Smooth muscle cell (in vitro differentiated cells): ENCODE measurements around the gene ALDH7A1. TPM values are rescaled to one million over a fixed set of nuclear protein-coding genes. Genes with fewer than 3 reads are reported as not detected.
"Not testable (repeated sequence)": the region's sequence is repeated elsewhere in the genome, so short reads cannot be mapped to it uniquely, and the experiment has no call there.

Experiments
- DNase-seq: peaks from one replicate; lab custom pipeline; 2025; ENCODE audit not compliant: unreplicated experiment; lab: John Stamatoyannopoulos, UW
- H2AFZ ChIP-seq: fragments of 200-600 bp; sonication (generic); 2 replicates; pipeline ENCODE4 v1.6.0; 2016; ENCODE audit warnings: antibody characterized with exemption, low read depth, mild to moderate bottlenecking
- H3F3A ChIP-seq: fragments of 200-600 bp; sonication (generic); 2 replicates; pipeline ENCODE4 v1.6.0; 2017; ENCODE audit warnings: antibody characterized with exemption, low read depth
- H3K27ac ChIP-seq: fragments of 200-600 bp; sonication (generic); 2 replicates; pipeline ENCODE4 v1.5.1; 2016; ENCODE audit warnings: low read depth, mild to moderate bottlenecking
- H3K27me3 ChIP-seq: fragments of 200-600 bp; sonication (generic); 2 replicates; pipeline ENCODE4 v1.6.1; 2016; ENCODE audit warnings: low read depth, mild to moderate bottlenecking
- H3K36me3 ChIP-seq: fragments of 200-600 bp; sonication (generic); 2 replicates; pipeline ENCODE4 v1.5.1; 2016; ENCODE audit warnings: low read depth
- H3K4me1 ChIP-seq: fragments of 200-600 bp; sonication (generic); 2 replicates; pipeline ENCODE4 v1.5.1; 2016; ENCODE audit warnings: low read depth
- H3K4me2 ChIP-seq: fragments of 200-600 bp; sonication (generic); 2 replicates; pipeline ENCODE4 v1.6.0; 2016; ENCODE audit warnings: mild to moderate bottlenecking
- H3K4me3 ChIP-seq: fragments of 200-600 bp; sonication (generic); 2 replicates; pipeline ENCODE4 v1.5.1; 2016; ENCODE audit warnings: mild to moderate bottlenecking
- H3K79me2 ChIP-seq: fragments of 200-600 bp; sonication (generic); 2 replicates; pipeline ENCODE4 v1.6.0; 2016; ENCODE audit warnings: low read depth, mild to moderate bottlenecking
- H3K9ac ChIP-seq: fragments of 200-600 bp; sonication (generic); 2 replicates; pipeline ENCODE4 v1.6.0; 2016; ENCODE audit warnings: low read depth
- H3K9me3 ChIP-seq: fragments of 200-600 bp; sonication (generic); replicated peaks from 2 replicates; pipeline ENCODE4 v1.5.1; 2016; ENCODE audit warnings: low read depth
- H4K20me1 ChIP-seq: fragments of 200-600 bp; sonication (generic); 2 replicates; pipeline ENCODE4 v1.6.0; 2016; ENCODE audit warnings: low read depth
- CTCF ChIP-seq: fragments of 200-600 bp; sonication (generic); IDR thresholded peaks from 2 replicates; pipeline ENCODE4 v1.5.1; 2017; ENCODE audit warnings: borderline replicate concordance, mild to moderate bottlenecking, antibody characterized with exemption; ENCODE audit not compliant: insufficient read depth, poor library complexity, severe bottlenecking
- WGBS: methylation state at CpG from one replicate; pipeline ENCODE4 v1.1.7; 2016; ENCODE audit warnings: low lambda C conversion rate; 5-methylcytosine and 5-hydroxymethylcytosine counted together
- polyA plus RNA-seq: library from polyadenylated mRNA; unstranded; fragments of >200 nt; fragmentation: Nextera tagmentation; extraction: Ambion mirVana; gene quantifications from 2 replicates; pipeline ENCODE4 v1.2.1, GENCODE V29; 2016
- total RNA-seq: library from RNA; depleted of rRNA; stranded (reverse); fragments of >200 nt; gene quantifications from 2 replicates; pipeline ENCODE4 v1.2.3, GENCODE V29; 2014

The ALDH7A1 gene
- total and polyA plus RNA-seq, 2 experiments from 2014 or later: 26.5 to 55.3 TPM

GRCh38 chr5:126568206-126568755, 26.7 kb downstream of the ALDH7A1 start:
- no peak for DNase-seq
- Histone ChIP-seq H3K36me3 (peaks cover 17% of the 10 kb centered on the region), H3F3A (no peaks in the 10 kb centered on the region), H2AFZ (no peak overlapping the region), H3K4me2 (no peak overlapping the region), H3K9me3 (no peaks in the 10 kb centered on the region), H3K27ac (no peak overlapping the region), H4K20me1 (no peaks in the 10 kb centered on the region), H3K4me1 (no peaks in the 10 kb centered on the region), H3K9ac (no peak overlapping the region), H3K4me3 (no peak overlapping the region), H3K27me3 (no peaks in the 10 kb centered on the region), H3K79me2 (no peaks in the 10 kb centered on the region)
- TF ChIP-seq CTCF: no peak
- 92% methylated on average over 4 of the region's 4 CpGs for WGBS

DNA sequence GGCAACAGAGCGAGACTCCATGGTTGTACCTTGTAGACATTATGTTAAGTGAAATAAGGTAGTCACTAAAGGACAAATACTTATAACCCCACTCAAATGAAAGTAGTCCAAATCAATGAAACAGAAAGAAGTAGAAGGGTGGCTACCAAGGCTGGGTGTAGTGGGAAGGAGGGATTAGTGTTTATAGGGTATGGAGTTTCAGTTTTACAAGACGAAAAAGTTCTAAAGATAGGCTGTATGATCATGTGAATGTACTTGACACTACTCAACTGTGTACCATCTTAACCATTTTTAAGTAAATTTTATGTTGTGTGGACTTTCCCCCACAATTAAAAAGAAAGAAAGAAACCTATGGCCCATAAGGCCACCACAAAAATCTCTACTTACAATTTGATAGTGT, 32.2 kb downstream of the ALDH7A1 start:
- 90% methylated on average over 2 of the region's 2 CpGs for WGBS
- Histone ChIP-seq H3K27ac (no peak overlapping the region), H2AFZ (no peak overlapping the region), H3K27me3 (no peaks in the 10 kb centered on the region), H3K36me3 (peaks cover 4% of the 10 kb centered on the region), H3K4me1 (no peaks in the 10 kb centered on the region), H3K4me3 (no peak overlapping the region), H3K79me2 (no peaks in the 10 kb centered on the region), H3K9ac (no peak overlapping the region), H3K9me3 (no peaks in the 10 kb centered on the region), H4K20me1 (no peaks in the 10 kb centered on the region), H3K4me2 (no peak overlapping the region), H3F3A (no peaks in the 10 kb centered on the region)
- no peak for DNase-seq
- no peak for TF ChIP-seq CTCF

DNA sequence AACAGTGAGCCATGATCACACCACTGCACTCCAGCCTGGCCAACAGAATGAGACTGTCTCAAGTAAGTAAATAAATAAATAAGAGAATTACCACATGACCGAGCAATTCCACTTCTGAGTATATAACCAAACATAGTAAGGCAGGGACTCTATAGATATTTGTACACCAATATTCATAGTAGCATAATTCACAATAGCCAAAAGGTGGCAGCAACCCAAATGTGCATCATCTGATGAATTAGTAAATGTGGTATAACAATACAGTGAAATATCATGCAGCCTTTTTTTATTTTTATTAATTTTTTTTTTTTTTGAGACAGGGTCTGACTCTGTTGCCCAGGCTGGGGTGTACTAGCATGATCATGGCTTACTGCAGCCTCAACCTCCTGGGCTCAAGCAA, 33.1 kb downstream of the ALDH7A1 start:
- H3K36me3 ChIP-seq: peaks cover 4% of the 10 kb centered on the region

DNA sequence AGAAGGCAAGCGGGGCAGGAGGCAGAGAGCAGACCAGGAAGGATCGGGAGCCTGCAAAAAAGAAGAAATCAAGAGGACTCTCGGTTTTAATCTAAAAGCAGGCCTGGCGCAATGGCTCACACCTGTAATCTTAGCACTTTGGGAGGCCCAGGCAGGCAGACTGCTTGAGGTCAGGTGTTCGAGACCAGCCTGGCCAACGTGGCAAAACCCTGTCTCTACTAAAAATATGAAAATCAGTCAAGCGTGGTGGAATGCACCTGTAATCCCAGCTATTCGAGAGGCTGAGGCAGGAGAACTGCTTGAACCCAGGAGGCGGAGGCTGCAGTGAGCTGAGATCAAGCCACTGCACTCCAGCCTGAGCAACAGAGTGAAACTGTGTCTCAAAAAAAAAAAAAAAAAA, 39.9 kb downstream of the ALDH7A1 start:
- H3K4me2 ChIP-seq, DNase-seq, H4K20me1 ChIP-seq, H3K27me3 ChIP-seq, H3K4me1 ChIP-seq, H3K79me2 ChIP-seq, H3K9me3 ChIP-seq, H2AFZ ChIP-seq, H3K36me3 ChIP-seq, H3F3A ChIP-seq, H3K27ac ChIP-seq, H3K9ac ChIP-seq, H3K4me3 ChIP-seq: not testable (repeated sequence)
- WGBS: over 99% methylated on average over 9 of the region's 9 CpGs

More for the DNA sequence above, 33.1 kb downstream of the ALDH7A1 start:
- Histone ChIP-seq H2AFZ (no peak overlapping the region), H3K79me2 (no peaks in the 10 kb centered on the region), H3K27ac (no peak overlapping the region), H3K9ac (no peak overlapping the region), H3F3A (no peaks in the 10 kb centered on the region), H3K9me3 (no peaks in the 10 kb centered on the region), H3K27me3 (no peaks in the 10 kb centered on the region), H3K4me3 (no peak overlapping the region), H3K4me1 (no peaks in the 10 kb centered on the region), H4K20me1 (no peaks in the 10 kb centered on the region), H3K4me2 (no peak overlapping the region)
- DNase-seq: no peak
- no peak for TF ChIP-seq CTCF
- WGBS: 82% methylated on average over 1 of the region's 1 CpG
